ENCODE results near the gene ZBED4. TPM values are rescaled to one million over a fixed set of nuclear protein-coding genes. Genes with fewer than 3 reads are reported as not detected.

The ZBED4 gene
- total RNA-seq, 2 experiments from 2014 or later: 25.0 to 25.6 TPM

GRCh38 chr22:49925525-49926128 is 72.0 kb downstream of the ZBED4 start:
- CTCF ChIA-PET: interaction anchor here (0.6 to 3.9 kb wide), 3 partner anchors 27 to 158 kb away, joined by 3 to 23 read pairs (median 3); no protein-coding TSS in a partner anchor
- POLR2A ChIA-PET: interaction anchor here (0.6 to 0.7 kb wide), 3 partner anchors 45 to 85 kb away, joined by 3 to 6 read pairs (median 3); no protein-coding TSS in a partner anchor

GRCh38 chr22:49926916-49927315 is 73.3 kb downstream of the ZBED4 start:
- ChIA-PET CTCF (interaction anchor here (3.9 kb wide), 1 partner anchor 104 kb away, joined by 23 read pairs; no protein-coding TSS in a partner anchor), POLR2A (no interaction called here)

- ChIA-PET POLR2A (no interaction called here), CTCF (interaction anchor here (3.9 kb wide), 1 partner anchor 103 kb away, joined by 23 read pairs; no protein-coding TSS in a partner anchor)
These were observed 74.0 kb downstream of the ZBED4 start for GRCh38 chr22:49927483-49928184.

GRCh38 chr22:49928185-49928495 is 74.5 kb downstream of the ZBED4 start:
- ChIA-PET CTCF (interaction anchor here (3.9 kb wide), 1 partner anchor 103 kb away, joined by 23 read pairs; no protein-coding TSS in a partner anchor), POLR2A (no interaction called here)

GRCh38 chr22:49928555-49929210 is 75.0 kb downstream of the ZBED4 start:
- ChIA-PET CTCF (interaction anchor here (3.9 kb wide), 1 partner anchor 102 kb away, joined by 23 read pairs; no protein-coding TSS in a partner anchor), POLR2A (no interaction called here)

GRCh38 chr22:49929211-49929979 is 75.8 kb downstream of the ZBED4 start:
- ChIA-PET CTCF (interaction anchor here (0.7 to 2.7 kb wide), 10 partner anchors 12 to 256 kb away, joined by 3 to 33 read pairs (median 4); partner anchors contain the start of gene TRABD), POLR2A (interaction anchor here (1.0 kb wide), 2 partner anchors 87 to 101 kb away, joined by 3 read pairs; no protein-coding TSS in a partner anchor)

GRCh38 chr22:49929994-49930575 is 76.4 kb downstream of the ZBED4 start:
- ChIA-PET CTCF (interaction anchor here (0.7 to 2.7 kb wide), 20 partner anchors 10 to 255 kb away, joined by 3 to 33 read pairs (median 4); partner anchors contain the start of genes IL17REL and TRABD), POLR2A (interaction anchor here (1.0 kb wide), 2 partner anchors 87 to 100 kb away, joined by 3 read pairs; no protein-coding TSS in a partner anchor)

- ChIA-PET CTCF (interaction anchor here (0.8 to 2.7 kb wide), 23 partner anchors 9 to 254 kb away, joined by 3 to 33 read pairs (median 4); partner anchors contain the start of genes IL17REL and TRABD), POLR2A (interaction anchor here (0.8 to 1.0 kb wide), 3 partner anchors 41 to 100 kb away, joined by 3 read pairs; no protein-coding TSS in a partner anchor)
These were observed 77.2 kb downstream of the ZBED4 start for GRCh38 chr22:49930596-49931412.

GRCh38 chr22:49933236-49934159 is 79.9 kb downstream of the ZBED4 start:
- ChIA-PET POLR2A (interaction anchor here (0.8 to 1.5 kb wide), 2 partner anchors 29 to 37 kb away, joined by 3 to 5 read pairs; no protein-coding TSS in a partner anchor), CTCF (interaction anchor here (1.2 to 2.3 kb wide), 5 partner anchors 30 to 97 kb away, joined by 3 to 11 read pairs (median 5); no protein-coding TSS in a partner anchor)

GRCh38 chr22:49934160-49934890 is 80.7 kb downstream of the ZBED4 start:
- ChIA-PET POLR2A (interaction anchor here (0.8 to 1.5 kb wide), 2 partner anchors 28 to 37 kb away, joined by 3 to 5 read pairs; no protein-coding TSS in a partner anchor), CTCF (interaction anchor here (1.2 to 2.3 kb wide), 3 partner anchors 58 to 96 kb away, joined by 4 to 11 read pairs (median 5); no protein-coding TSS in a partner anchor)

- ChIA-PET CTCF (no interaction called here), POLR2A (interaction anchor here (2.4 to 3.0 kb wide), 2 partner anchors 27 to 36 kb away, joined by 23 to 37 read pairs; partner anchors contain the start of gene PIM3)
These were observed 81.4 kb downstream of the ZBED4 start for GRCh38 chr22:49934891-49935557.

GRCh38 chr22:49935561-49935960 is 81.9 kb downstream of the ZBED4 start:
- ChIA-PET POLR2A (interaction anchor here (0.6 to 3.0 kb wide), 6 partner anchors 22 to 83 kb away, joined by 4 to 37 read pairs (median 6); partner anchors contain the start of gene PIM3), CTCF (interaction anchor here (1.0 kb wide), 1 partner anchor 35 kb away, joined by 5 read pairs; no protein-coding TSS in a partner anchor)

- POLR2A ChIA-PET: interaction anchor here (0.6 to 3.0 kb wide), 9 partner anchors 21 to 254 kb away, joined by 3 to 37 read pairs (median 5); partner anchors contain the start of gene PIM3
- CTCF ChIA-PET: interaction anchor here (0.6 to 1.4 kb wide), 3 partner anchors 21 to 34 kb away, joined by 3 to 5 read pairs (median 4); no protein-coding TSS in a partner anchor
These were observed 82.7 kb downstream of the ZBED4 start for GRCh38 chr22:49936018-49936972.
